Hematopoietic multipotent progenitor cell treated with erythropoietin and hydrocortisone succinate and interleukin-3 and kit ligand, for 15 days (in vitro differentiated cells): ENCODE data around the gene ANKRD28.

Experiments used
- DNase-seq: peaks from one replicate; pipeline ENCODE4 v3.0.0-alpha.2; 2015; ENCODE audit warnings: low spot score

ANKRD28 gene

DNA sequence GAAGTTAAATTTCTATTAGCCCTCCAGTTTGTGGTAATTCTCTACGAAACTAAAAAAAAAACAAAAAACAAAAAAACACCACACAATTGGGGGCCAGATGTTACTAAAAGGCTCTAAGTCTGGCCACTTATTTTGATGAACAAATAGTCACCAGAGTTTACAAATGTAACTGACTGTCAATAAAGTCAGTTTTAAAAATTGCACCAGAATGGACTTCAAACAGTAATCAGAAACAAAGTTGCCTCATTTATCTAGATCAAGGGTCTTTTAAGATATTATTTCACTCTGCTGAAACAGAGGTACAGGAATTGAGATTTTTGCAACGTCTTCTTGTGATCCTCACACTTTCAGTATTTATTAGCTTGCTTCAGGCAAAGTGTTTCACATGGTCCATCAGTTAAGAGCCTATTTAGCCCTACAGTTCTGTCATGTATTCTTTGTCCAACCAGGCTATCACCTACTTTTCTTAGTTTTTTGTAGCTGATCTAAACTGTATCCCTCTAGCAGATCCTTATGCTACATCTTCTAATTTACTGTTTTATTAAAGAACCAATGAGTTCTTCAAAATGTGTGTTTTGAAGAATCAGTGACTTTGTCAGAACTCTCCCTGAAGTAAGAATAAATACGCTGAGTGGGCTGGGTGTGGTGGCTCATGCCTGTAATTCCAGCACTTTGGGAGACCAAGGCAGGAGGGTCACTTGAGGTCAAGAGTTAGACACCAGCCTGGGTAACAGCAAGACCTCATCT is 74.7 kb downstream of the ANKRD28 start:
- DNase-seq, result no peak

DNA sequence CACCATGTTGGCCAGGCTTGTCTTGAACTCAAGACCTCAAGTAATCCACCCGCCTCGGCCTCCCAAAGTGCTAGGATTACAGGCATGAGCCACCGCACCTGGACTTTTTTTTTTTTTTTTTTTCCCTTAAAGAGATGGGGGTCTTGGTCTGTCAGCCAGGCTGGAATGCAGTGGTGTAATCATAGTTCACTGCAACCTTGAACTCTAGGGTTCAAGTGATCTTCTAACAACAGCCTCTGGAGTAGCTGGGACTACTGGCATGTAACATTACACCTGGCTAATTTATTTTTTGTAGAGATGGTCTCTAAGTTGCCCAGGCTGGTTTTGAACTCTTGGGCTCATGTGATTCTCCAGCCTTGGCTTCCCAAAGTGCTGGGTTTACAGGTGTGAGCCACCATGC is 81.6 kb downstream of the ANKRD28 start:
- no peak for DNase-seq

GRCh38 chr3:15714448-15714847 is 83.3 kb downstream of the ANKRD28 start:
- DNase-seq, result no peak

DNA sequence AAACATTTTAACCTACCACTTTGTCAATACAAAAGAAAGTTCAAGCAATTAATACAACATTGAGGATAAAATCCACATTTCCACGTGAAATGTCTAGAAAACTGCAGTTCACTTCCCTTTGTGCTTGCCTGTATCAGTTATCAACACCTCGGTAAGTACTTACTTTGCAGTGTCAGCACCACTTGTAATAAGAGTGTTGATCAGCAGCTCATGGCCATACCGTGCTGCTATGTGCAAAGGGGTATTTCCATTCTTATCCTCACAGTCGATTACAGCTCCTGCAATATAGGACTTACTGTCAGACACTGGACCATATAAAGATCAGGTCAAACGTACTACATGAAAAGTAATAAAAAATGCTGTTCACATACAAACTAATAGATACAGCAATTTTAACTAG is 84.4 kb downstream of the ANKRD28 start:
- DNase-seq, result no peak

GRCh38 chr3:15711281-15711680 is 86.5 kb downstream of the ANKRD28 start:
- no peak for DNase-seq

- no peak for DNase-seq
These were observed 88.7 kb downstream of the ANKRD28 start for GRCh38 chr3:15708882-15709677.

DNA sequence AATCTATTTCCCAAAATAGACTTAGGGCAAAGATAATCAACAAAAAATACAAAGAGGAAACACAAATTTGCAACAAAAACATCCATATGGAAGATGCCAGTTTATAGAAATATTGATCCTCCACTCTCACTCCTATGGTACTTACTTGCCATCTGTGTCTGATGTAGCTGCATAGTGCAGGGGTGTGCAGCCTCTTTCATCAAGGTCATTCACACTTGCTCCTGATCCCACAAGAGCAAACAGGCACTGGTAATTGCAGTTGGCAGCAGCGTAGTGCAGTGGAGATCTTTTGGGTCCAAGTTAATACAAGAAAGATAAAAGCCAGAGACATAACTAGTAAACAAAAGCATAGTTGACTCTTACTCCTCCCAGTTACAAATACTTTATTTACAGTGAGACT is 90.0 kb downstream of the ANKRD28 start:
- DNase-seq, result no peak

GRCh38 chr3:15703346-15703745 is 94.4 kb downstream of the ANKRD28 start:
- no peak for DNase-seq

DNA sequence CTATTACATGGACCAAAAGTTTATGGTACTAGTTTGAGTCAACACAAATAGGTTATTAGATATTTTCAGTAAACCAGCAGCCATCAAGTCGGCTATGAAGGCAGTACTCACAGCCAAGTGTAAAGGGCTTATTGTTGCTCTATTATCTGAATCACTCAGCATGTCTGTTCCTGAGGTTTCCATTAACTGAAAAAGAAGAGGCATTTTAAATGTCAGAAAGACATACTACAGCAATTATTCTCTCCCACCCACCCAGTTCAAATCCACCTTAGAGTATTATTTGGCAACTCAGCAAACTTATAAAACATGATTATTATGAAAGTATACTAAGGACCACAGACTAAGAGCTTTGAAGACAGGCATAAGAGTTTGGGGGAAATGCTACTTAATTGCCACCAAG is 103.2 kb downstream of the ANKRD28 start:
- no peak for DNase-seq

- no peak for DNase-seq
These were observed 104.4 kb downstream of the ANKRD28 start for GRCh38 chr3:15693355-15693754.

GRCh38 chr3:15690748-15691147 is 107.0 kb downstream of the ANKRD28 start:
- no peak for DNase-seq

GRCh38 chr3:15690230-15690629 is 107.5 kb downstream of the ANKRD28 start:
- DNase-seq, result no peak

- DNase-seq, result no peak
These were observed 111.9 kb downstream of the ANKRD28 start for GRCh38 chr3:15685927-15686326.

DNA sequence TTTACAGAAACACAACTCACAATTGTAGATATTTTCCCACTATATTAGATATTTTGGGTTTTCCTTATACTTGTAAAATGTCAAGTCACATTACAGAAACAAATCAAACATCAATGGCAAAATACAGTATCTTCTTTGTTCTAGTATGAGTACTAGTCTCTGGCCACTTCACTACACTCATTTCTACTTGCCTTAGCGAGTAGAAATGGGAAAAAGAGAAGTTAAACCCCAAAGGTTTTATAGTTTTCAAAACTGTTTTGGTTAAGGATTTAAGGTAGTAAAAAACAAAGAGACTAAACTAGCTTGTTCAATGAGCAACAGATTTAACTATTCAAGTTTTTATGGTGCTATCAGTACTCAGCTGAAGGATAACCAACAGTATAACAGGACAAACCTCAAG is 114.5 kb downstream of the ANKRD28 start:
- DNase-seq, result no peak

GRCh38 chr3:15682561-15683185 is 115.1 kb downstream of the ANKRD28 start:
- DNase-seq, result no peak

DNA sequence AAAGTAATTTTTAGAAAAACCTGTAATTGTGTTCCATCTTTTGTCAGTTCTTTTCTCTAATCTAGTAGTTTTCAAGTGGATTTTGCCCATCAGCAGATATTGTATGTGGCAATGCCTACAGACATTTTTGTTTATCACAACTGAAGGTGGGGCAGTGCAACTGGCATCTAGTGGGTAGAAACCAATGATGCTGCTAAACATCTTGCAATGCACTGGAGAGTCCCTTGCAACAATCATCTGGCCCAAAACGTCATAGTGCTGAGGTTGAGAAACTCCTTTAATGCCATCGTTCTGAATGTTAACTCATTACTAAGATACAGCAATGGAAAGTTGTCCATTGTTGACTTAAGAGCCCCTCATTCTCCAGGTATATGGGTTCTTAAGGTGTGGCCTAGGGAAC is 116.1 kb downstream of the ANKRD28 start:
- DNase-seq, result no peak

DNA sequence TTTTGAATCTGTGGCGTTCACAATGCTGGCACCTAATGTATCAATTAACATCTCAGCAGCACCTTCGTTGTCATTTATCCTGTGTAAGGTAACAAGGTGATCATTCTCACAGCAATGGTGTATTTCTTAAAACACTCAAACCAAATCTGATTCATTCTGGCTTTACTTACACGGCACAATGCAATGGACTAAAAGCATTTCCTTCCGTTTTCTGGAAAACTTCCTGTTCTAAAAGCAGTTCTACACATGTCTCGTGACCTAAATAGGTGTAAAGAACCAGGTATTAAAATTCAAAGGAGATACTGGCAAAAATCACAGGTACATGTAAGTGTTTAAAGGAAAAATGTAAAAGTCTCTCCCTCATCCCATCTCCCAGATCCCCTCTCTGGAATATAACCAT is 118.5 kb downstream of the ANKRD28 start:
- DNase-seq, result no peak

- no peak for DNase-seq
These were observed 121.5 kb downstream of the ANKRD28 start for GRCh38 chr3:15676259-15676658.

GRCh38 chr3:15673536-15673935 is 124.2 kb downstream of the ANKRD28 start:
- no peak for DNase-seq

DNA sequence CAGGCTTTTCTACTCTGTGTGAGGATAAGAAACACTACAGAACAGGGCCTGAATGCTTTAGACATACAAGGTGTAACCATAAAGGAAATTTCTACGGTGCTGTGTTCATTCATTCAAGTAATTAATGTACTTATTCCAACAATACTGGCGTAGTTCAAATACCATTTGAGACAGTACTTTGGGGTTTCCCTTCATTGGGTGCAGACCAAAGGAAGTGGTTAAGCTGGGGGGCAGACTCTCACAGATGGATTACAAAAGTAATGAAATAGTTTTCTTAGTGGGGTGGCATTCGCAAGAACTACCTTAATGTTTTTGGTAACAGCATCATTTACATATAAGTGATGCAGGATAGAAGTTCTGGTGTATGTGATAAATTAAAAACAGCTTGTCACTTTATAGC is 130.3 kb downstream of the ANKRD28 start:
- no peak for DNase-seq

- DNase-seq, result no peak
These were observed 131.5 kb downstream of the ANKRD28 start for GRCh38 chr3:15666277-15666676.

- DNase-seq, result no peak
These were observed 132.1 kb downstream of the ANKRD28 start for GRCh38 chr3:15665510-15666150.

- no peak for DNase-seq
These were observed 133.6 kb downstream of the ANKRD28 start for GRCh38 chr3:15664144-15664543.
